Measurements from ENCODE around the gene CUX1.

The CUX1 gene

DNA sequence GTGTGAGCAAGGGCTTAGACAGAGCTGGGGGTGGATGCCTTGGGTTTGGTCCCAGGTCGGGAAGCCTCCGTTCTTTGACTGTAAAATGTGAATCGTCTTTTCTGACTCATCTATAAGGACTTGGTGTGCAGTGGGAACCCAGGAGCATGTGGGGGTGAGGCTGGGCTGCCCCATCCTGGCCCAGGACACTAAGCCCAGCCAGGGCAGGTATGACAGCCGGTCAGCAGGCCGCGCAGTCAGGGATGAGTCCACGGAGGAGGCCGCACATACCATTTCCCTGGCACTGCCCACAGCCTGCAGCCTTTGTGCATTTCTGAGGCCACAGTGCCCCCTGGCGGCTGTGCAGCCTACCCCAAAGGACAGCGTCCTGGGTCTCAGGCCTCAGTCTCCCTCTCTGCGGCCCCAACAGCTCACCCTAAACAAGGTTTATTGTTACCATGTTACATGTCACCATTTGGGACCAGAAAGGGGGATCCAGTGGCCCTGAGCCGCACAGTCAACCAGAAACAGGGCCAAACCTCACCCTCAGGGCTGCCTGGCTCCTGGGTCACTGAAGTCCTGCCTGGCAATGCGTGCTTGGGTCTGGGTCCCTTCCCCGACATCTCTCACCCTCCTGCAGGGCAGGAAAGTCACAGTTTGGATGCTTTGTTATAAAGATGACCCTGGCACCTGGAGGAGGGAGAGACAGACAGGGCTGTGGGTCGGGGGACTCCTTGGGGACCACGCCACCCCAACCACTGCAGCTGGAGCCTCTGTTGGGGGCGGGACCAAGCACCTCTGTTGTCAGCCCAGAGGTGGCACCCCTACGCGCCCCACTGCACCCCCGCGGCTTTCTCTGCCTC, 454.9 kb downstream of the CUX1 start:
- Histone ChIP-seq H3K4me1 (ENCODE audit: control insufficient read depth, low read length) (peaks cover 10% of the 10 kb centered on the region), H3K9me2 (replicated peaks; ENCODE audit: control insufficient read depth, low read length) (no peaks in the 10 kb centered on the region), H3K27ac (ENCODE audit: low read depth, low read length) (no peak overlapping the region), H3K36me3 (ENCODE audit: control insufficient read depth, low read length) (no peaks in the 10 kb centered on the region), H3K4me3 (ENCODE audit: low read length) (no peak overlapping the region), H3F3A (ENCODE audit: control insufficient read depth, insufficient read depth) (no peaks in the 10 kb centered on the region), H3K79me2 (ENCODE audit: control insufficient read depth, low read length) (no peaks in the 10 kb centered on the region), H3K9me3 (ENCODE audit: control insufficient read depth, insufficient read depth, low read length) (no peaks in the 10 kb centered on the region), H4K20me1 (ENCODE audit: control insufficient read depth, insufficient read depth, low read depth, low read length) (no peaks in the 10 kb centered on the region), H3K4me2 (ENCODE audit: low read length) (no peak overlapping the region), H3K27me3 (ENCODE audit: control insufficient read depth, low read length) (no peaks in the 10 kb centered on the region)
- TF ChIP-seq EZH2phosphoT487 (IDR thresholded peaks at IDR 0.05; ENCODE audit: borderline replicate concordance, low read length) = no peak
- TF ChIP-seq, protein P1, sequence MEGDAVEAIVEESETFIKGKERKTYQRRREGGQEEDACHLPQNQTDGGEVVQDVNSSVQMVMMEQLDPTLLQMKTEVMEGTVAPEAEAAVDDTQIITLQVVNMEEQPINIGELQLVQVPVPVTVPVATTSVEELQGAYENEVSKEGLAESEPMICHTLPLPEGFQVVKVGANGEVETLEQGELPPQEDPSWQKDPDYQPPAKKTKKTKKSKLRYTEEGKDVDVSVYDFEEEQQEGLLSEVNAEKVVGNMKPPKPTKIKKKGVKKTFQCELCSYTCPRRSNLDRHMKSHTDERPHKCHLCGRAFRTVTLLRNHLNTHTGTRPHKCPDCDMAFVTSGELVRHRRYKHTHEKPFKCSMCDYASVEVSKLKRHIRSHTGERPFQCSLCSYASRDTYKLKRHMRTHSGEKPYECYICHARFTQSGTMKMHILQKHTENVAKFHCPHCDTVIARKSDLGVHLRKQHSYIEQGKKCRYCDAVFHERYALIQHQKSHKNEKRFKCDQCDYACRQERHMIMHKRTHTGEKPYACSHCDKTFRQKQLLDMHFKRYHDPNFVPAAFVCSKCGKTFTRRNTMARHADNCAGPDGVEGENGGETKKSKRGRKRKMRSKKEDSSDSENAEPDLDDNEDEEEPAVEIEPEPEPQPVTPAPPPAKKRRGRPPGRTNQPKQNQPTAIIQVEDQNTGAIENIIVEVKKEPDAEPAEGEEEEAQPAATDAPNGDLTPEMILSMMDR (IDR thresholded peaks at IDR 0.05; ENCODE audit: low read depth, low read length, poor library complexity, severe bottlenecking) = peak; percentile 100

DNA sequence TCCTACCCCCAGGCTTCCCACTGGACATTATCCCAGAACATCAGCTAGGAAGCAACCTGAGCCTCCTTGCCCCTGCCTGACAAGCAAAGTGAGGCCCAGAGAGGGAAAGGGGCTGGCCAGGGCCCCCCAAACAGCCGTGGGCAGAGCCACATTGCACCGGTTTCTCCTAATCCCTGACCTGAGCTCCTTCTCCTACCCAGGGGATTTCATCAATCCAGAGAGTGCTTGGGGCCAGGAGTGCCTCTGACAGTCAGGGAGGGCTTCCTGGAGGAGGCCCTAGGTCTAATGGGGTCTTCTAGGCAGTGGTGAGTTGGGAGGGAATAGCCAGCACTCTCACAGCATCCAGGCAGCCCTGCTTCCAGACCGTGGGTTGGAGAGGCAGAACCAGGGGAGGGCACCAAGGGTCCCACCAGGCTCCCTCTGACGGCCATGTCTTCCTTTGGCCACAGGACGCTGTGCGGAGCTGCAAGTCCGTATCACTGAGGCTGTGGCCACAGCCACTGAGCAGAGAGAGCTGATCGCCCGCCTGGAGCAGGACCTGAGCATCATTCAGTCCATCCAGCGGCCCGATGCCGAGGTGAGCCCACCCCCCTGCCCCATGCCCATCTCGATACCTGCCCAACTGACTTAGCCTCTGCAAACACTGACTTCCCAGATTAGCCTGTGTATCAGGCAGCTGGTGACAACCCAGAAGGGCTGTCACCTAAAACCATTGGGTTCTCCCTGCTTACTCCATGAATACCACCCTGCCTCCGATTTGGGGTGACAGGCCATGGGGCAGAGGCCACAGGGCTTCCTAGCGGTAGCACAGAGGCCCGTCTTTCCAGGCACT, 455.7 kb downstream of the CUX1 start:
- Histone ChIP-seq H3K27ac (ENCODE audit: low read depth, low read length) (no peak overlapping the region), H3K4me1 (ENCODE audit: control insufficient read depth, low read length) (peaks cover 10% of the 10 kb centered on the region), H4K20me1 (ENCODE audit: control insufficient read depth, insufficient read depth, low read depth, low read length) (no peaks in the 10 kb centered on the region), H3F3A (ENCODE audit: control insufficient read depth, insufficient read depth) (no peaks in the 10 kb centered on the region), H3K9me3 (ENCODE audit: control insufficient read depth, insufficient read depth, low read length) (no peaks in the 10 kb centered on the region), H3K4me2 (ENCODE audit: low read length) (no peak overlapping the region), H3K4me3 (ENCODE audit: low read length) (no peak overlapping the region), H3K9me2 (replicated peaks; ENCODE audit: control insufficient read depth, low read length) (no peaks in the 10 kb centered on the region), H3K27me3 (ENCODE audit: control insufficient read depth, low read length) (no peaks in the 10 kb centered on the region), H3K79me2 (ENCODE audit: control insufficient read depth, low read length) (no peaks in the 10 kb centered on the region), H3K36me3 (ENCODE audit: control insufficient read depth, low read length) (no peaks in the 10 kb centered on the region)
- TF ChIP-seq, protein P1 (IDR thresholded peaks at IDR 0.05; ENCODE audit: low read depth, low read length, poor library complexity, severe bottlenecking) = no peak
- TF ChIP-seq EZH2phosphoT487 (IDR thresholded peaks at IDR 0.05; ENCODE audit: borderline replicate concordance, low read length) = no peak

DNA sequence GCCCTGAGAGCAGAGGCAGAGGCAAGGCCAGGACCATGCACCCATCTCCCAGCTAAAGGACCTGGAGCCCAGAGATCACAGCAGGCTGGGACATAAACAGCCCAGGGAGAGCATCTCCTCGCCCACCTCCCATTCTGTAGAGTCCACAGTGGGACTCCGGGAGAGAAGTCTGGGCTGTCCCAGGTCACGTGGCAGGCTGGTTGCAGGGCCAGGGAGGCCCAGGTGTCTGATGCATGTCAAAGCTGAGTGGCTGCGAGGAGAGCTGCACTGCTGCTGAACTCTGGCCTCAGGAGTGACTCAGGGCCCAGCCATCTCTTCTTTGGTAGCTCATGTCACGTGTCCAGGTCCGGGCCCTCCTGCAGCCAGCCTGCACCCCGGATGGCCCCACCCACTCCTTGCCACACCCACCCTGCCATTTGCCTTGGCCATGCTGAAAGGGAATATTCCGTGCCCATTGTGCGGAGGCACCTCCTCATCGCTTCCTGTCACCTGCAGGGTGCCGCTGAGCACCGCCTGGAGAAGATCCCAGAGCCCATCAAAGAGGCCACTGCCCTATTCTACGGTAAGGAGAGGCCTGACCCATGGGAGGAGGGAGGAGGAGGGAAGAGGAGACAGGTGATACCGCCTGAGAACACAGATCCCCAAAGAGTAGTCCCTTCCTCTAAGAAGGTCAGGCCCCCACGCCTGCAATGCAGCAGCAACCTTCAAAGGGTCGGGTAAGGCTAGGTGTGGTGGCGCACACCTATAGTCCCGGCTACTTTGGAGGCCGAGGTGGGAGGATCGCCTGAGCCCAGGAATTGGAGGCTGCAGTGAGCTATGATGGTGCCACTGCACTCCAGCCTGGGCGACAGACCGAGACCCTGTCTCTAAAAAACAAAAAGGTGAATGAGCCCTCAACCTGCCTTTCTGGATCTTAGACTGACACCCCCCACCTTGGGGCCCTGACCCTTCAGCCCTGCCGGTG, 456.6 kb downstream of the CUX1 start:
- H3K4me3 ChIP-seq (ENCODE audit: low read length) = no peak overlapping the region
- H3K9me2 ChIP-seq (replicated peaks; ENCODE audit: control insufficient read depth, low read length) = no peaks in the 10 kb centered on the region
- no peak overlapping the region for H3K4me2 ChIP-seq (ENCODE audit: low read length)
- H3K9me3 ChIP-seq (ENCODE audit: control insufficient read depth, insufficient read depth, low read length) = no peaks in the 10 kb centered on the region
- H3F3A ChIP-seq (ENCODE audit: control insufficient read depth, insufficient read depth) = no peaks in the 10 kb centered on the region
- no peaks in the 10 kb centered on the region for H3K27me3 ChIP-seq (ENCODE audit: control insufficient read depth, low read length)
- H4K20me1 ChIP-seq (ENCODE audit: control insufficient read depth, insufficient read depth, low read depth, low read length) = no peaks in the 10 kb centered on the region
- H3K27ac ChIP-seq (ENCODE audit: low read depth, low read length) = no peak overlapping the region
- no peaks in the 10 kb centered on the region for H3K79me2 ChIP-seq (ENCODE audit: control insufficient read depth, low read length)
- TF ChIP-seq, protein P1 (IDR thresholded peaks at IDR 0.05; ENCODE audit: low read depth, low read length, poor library complexity, severe bottlenecking) = no peak
- TF ChIP-seq EZH2phosphoT487 (IDR thresholded peaks at IDR 0.05; ENCODE audit: borderline replicate concordance, low read length) = no peak
- peaks cover 15% of the 10 kb centered on the region for H3K4me1 ChIP-seq (ENCODE audit: control insufficient read depth, low read length)
- no peaks in the 10 kb centered on the region for H3K36me3 ChIP-seq (ENCODE audit: control insufficient read depth, low read length)
